HCT116 (cell line): ENCODE measurements around the gene PCDHGC4. TPM values are rescaled to one million over a fixed set of nuclear protein-coding genes. Genes with fewer than 3 reads are reported as not detected.

Experiments used
- ATAC-seq: fragments of 200-7000 bp; cut with Tn5 transposase; 2 replicates; pipeline ENCODE4 v1.9.1; 2020; ENCODE audit warnings: mild to moderate bottlenecking, moderate library complexity
- BruUV-seq: library from RNA; stranded (reverse); fragments of 400-500 nt; replicated peaks from 2 replicates; lab custom pipeline; 2021; lab: Mats Ljungman, UMichigan
- CTCF ChIA-PET: fragments of 300-600 bp; sonication (Branson Sonifier 250); formaldehyde crosslinking; loops from one replicate; lab custom pipeline; 2021; ENCODE audit warnings: antibody characterized with exemption; lab: Charles Lee
- POLR2A ChIA-PET: fragments of 300-600, 350-600 bp; sonication (Branson Sonifier 250); formaldehyde crosslinking; loops from one replicate; lab custom pipeline; 2021; ENCODE audit warnings: antibody characterized with exemption; lab: Charles Lee
- RAD21 ChIA-PET, 2 experiments: fragments of 300-600 bp; sonication (Branson Sonifier 250); formaldehyde crosslinking; loops; one replicate each; lab custom pipeline; 2023; ENCODE audit warnings: low total read pairs in 2 of 2; ENCODE audit not compliant: uncharacterized antibody in 2 of 2, unreplicated experiment in 2 of 2, low non-redundant PET in 1 of 2; lab: Charles Lee
- DNase-seq: peaks from one replicate; pipeline ENCODE4 v3.0.0-alpha.2; 2010; ENCODE audit warnings: low read depth, low spot score
- H2AFZ ChIP-seq: fragments of 200-600 bp; shearing (Covaris generic), sonication (generic); 2 replicates; pipeline ENCODE4 v1.6.1; 2017; ENCODE audit warnings: low read depth, mixed run types, mixed read lengths, antibody characterized with exemption, low read length; ENCODE audit not compliant: poor library complexity, severe bottlenecking
- H3K27ac ChIP-seq: 2 replicates; pipeline ENCODE4 v1.5.1; 2012; ENCODE audit warnings: low read depth, low read length
- H3K27me3 ChIP-seq: fragments of 200-600 bp; sonication (generic); 2 replicates; pipeline ENCODE4 v1.6.1; 2016; ENCODE audit warnings: mixed run types, low read length, mixed read lengths; ENCODE audit not compliant: insufficient read depth
- H3K36me3 ChIP-seq, 2 experiments: fragments of 200-500 bp in 1 of 2; fragments of 200-600 bp in 1 of 2; sonication (Bioruptor generic) in 1 of 2; sonication (generic) in 1 of 2; 2 replicates each; pipeline versions ENCODE4 v1.5.1 to v1.6.1; 2014 to 2016; ENCODE audit warnings: low read length in 2 of 2, inconsistent platforms in 1 of 2, mixed read lengths in 1 of 2, mixed run types in 1 of 2; ENCODE audit not compliant: insufficient read depth in 2 of 2, control insufficient read depth in 1 of 2
- H3K4me1 ChIP-seq, 2 experiments: fragments of 200-600 bp in 1 of 2; sonication (generic) in 1 of 2; 2 replicates each; pipeline versions ENCODE4 v1.5.1 to v1.6.1; 2012 to 2017; ENCODE audit warnings: low read length in 2 of 2, inconsistent platforms in 1 of 2, mild to moderate bottlenecking in 1 of 2, mixed read lengths in 1 of 2, mixed run types in 1 of 2, moderate library complexity in 1 of 2; ENCODE audit not compliant: insufficient read depth in 2 of 2, control insufficient read depth in 1 of 2
- H3K4me2 ChIP-seq: fragments of 200-600 bp; sonication (generic); 2 replicates; pipeline ENCODE4 v1.6.1; 2017; ENCODE audit warnings: mixed run types, low read length, mixed read lengths
- H3K4me3 ChIP-seq, 2 experiments: fragments of 200-600 bp in 1 of 2; sonication (generic) in 1 of 2; replicated peaks in 1 of 2; 2 replicates each; pipeline ENCODE4 v1.5.1; 2011 to 2016; ENCODE audit warnings: low read length in 2 of 2, control low read depth in 1 of 2, low read depth in 1 of 2, mild to moderate bottlenecking in 1 of 2, mixed read lengths in 1 of 2, mixed run types in 1 of 2
- H3K79me2 ChIP-seq: fragments of 200-600 bp; sonication (generic); 2 replicates; pipeline ENCODE4 v1.6.1; 2017; ENCODE audit warnings: mild to moderate bottlenecking, mixed run types, low read length, moderate library complexity, mixed read lengths; ENCODE audit not compliant: insufficient read depth
- H3K9ac ChIP-seq: fragments of 200-600 bp; sonication (generic); 2 replicates; pipeline ENCODE4 v1.6.1; 2016; ENCODE audit warnings: low read length, mixed read lengths
- H3K9me2 ChIP-seq: fragments of 200-600 bp; sonication (generic), shearing (Covaris generic); 2 replicates; pipeline ENCODE4 v1.6.1; 2017; ENCODE audit warnings: mixed run types, mild to moderate bottlenecking, moderate library complexity; ENCODE audit not compliant: insufficient read depth
- H3K9me3 ChIP-seq, 2 experiments: fragments of 200-500 bp in 1 of 2; fragments of 200-600 bp in 1 of 2; sonication (Bioruptor generic) in 1 of 2; sonication (generic) in 1 of 2; 2 replicates each; pipeline ENCODE4 v1.6.1; 2014 to 2017; ENCODE audit warnings: low read length in 2 of 2, mixed read lengths in 2 of 2, inconsistent platforms in 1 of 2, low read depth in 1 of 2, mild to moderate bottlenecking in 1 of 2, mixed run types in 1 of 2, moderate library complexity in 1 of 2; ENCODE audit not compliant: control insufficient read depth in 1 of 2, insufficient read depth in 1 of 2
- H4K20me1 ChIP-seq: fragments of 200-600 bp; sonication (generic), shearing (Covaris generic); 2 replicates; pipeline ENCODE4 v1.6.1; 2017; ENCODE audit warnings: mixed run types, mild to moderate bottlenecking, moderate library complexity; ENCODE audit not compliant: insufficient read depth
- CBX3 ChIP-seq: IDR thresholded peaks from 2 replicates; pipeline ENCODE4 v1.6.1; 2012; ENCODE audit warnings: low read depth
- CEBPB ChIP-seq: IDR thresholded peaks from 2 replicates; pipeline ENCODE4 v1.6.1; 2012; ENCODE audit warnings: low read depth
- ELF1 ChIP-seq: IDR thresholded peaks from 2 replicates; pipeline ENCODE4 v1.6.1; 2012; ENCODE audit warnings: low read depth, borderline replicate concordance
- JUND ChIP-seq: IDR thresholded peaks from 2 replicates; pipeline ENCODE4 v1.6.1; 2012
- POLR2A ChIP-seq: IDR thresholded peaks from 2 replicates; pipeline ENCODE4 v1.7.0; 2011; ENCODE audit warnings: borderline replicate concordance; ENCODE audit not compliant: insufficient read depth, insufficient read length; ENCODE audit errors: extremely low read depth
- POLR2AphosphoS5 ChIP-seq: IDR thresholded peaks from 2 replicates; pipeline ENCODE4 v1.6.1; 2011; ENCODE audit warnings: mild to moderate bottlenecking, low read depth, low read length, moderate library complexity
- RAD21 ChIP-seq: IDR thresholded peaks from 2 replicates; pipeline ENCODE4 v1.6.1; 2012; ENCODE audit warnings: low read depth, mild to moderate bottlenecking
- SIN3A ChIP-seq: IDR thresholded peaks from 2 replicates; pipeline ENCODE4 v1.6.1; 2012; ENCODE audit warnings: low read depth
- SP1 ChIP-seq: IDR thresholded peaks from 2 replicates; pipeline ENCODE4 v1.6.1; 2012; ENCODE audit warnings: low read depth
- SRF ChIP-seq: IDR thresholded peaks from 2 replicates; pipeline ENCODE4 v1.6.1; 2012; ENCODE audit warnings: low read depth
- TCF7L2 ChIP-seq: IDR thresholded peaks from 2 replicates; pipeline ENCODE4 v1.7.0; 2011; ENCODE audit warnings: borderline replicate concordance, inconsistent platforms; ENCODE audit not compliant: insufficient read depth, insufficient read length; ENCODE audit errors: extremely low read depth
- YY1 ChIP-seq: IDR thresholded peaks from 2 replicates; pipeline ENCODE4 v1.6.1; 2011; ENCODE audit warnings: low read length, low read depth, moderate library complexity, mild to moderate bottlenecking; ENCODE audit not compliant: insufficient replicate concordance; ENCODE audit errors: extremely low read depth
- ZFX ChIP-seq: fragments of 450-650 bp; IDR thresholded peaks from 2 replicates; pipeline ENCODE4 v1.6.1; 2017
- ZNF274 ChIP-seq: fragments of 200-500 bp; sonication (Bioruptor generic); IDR thresholded peaks from 2 replicates; pipeline ENCODE4 v1.6.1; 2014; ENCODE audit warnings: mild to moderate bottlenecking, low read depth, low read length, inconsistent platforms
- intact Hi-C: fragments of 100-400 bp; cut with micrococcal nuclease; formaldehyde crosslinking; loops from 2 replicates; pipeline ENCODE4 v1.10.0; 2022
- total RNA-seq: library from RNA; stranded (reverse); gene quantifications from one replicate; pipeline ENCODE4 v1.2.1, GENCODE V29; 2021; ENCODE audit not compliant: unreplicated experiment
- TF ChIP-seq, protein P1 (sequence below): IDR thresholded peaks from 2 replicates; pipeline ENCODE4 v1.6.1; 2011; ENCODE audit warnings: mild to moderate bottlenecking, low read length, moderate library complexity; ENCODE audit not compliant: insufficient replicate concordance; ENCODE audit errors: extremely low read depth
- TF ChIP-seq, protein P2 (sequence below): IDR thresholded peaks from 2 replicates; pipeline ENCODE4 v1.6.1; 2012; ENCODE audit warnings: low read depth
- TF ChIP-seq, protein P3 (sequence below): IDR thresholded peaks from 2 replicates; pipeline ENCODE4 v1.6.1; 2012

Gene PCDHGC4
- total RNA-seq, 1 experiment from 2014 or later, result 0.05 TPM

GRCh38 chr5:141524604-141525597 lies 40.1 kb downstream of the PCDHGC4 start:
- peak overlapping the region; percentile 12; the same call in 1 of the 2 replicates for H3K9ac ChIP-seq
- H3K4me2 ChIP-seq, result peak overlapping the region; percentile 43
- intact Hi-C loops, result loop anchor here (1.0 to 2.0 kb wide), 3 partner anchors 32 to 204 kb away; partner anchors contain the start of genes PCDHGA10 and TAF7
- no peaks in the 10 kb centered on the region for H4K20me1 ChIP-seq
- RAD21 ChIA-PET, result interaction anchor here in 1 of 2 experiments (4.0 kb wide), 1 partner anchor 112 kb away, joined by 17 read pairs; the partner anchor contains the start of gene PCDHGA10
- H2AFZ ChIP-seq, result no peak overlapping the region
- H3K27me3 ChIP-seq, result no peaks in the 10 kb centered on the region
- H3K4me3 ChIP-seq, result no peak overlapping the region
- CTCF ChIA-PET, result interaction anchor here (0.8 to 3.0 kb wide), 10 partner anchors 9 to 302 kb away, joined by 3 to 37 read pairs (median 4); partner anchors contain the start of genes DIAPH1, PCDHB14, PCDHGA10 and PCDHGA11
- POLR2A ChIA-PET, result interaction anchor here (0.8 kb wide), 1 partner anchor 112 kb away, joined by 3 read pairs; the partner anchor contains the start of gene PCDHGA10
- ATAC-seq, result peak; percentile 74
- BruUV-seq, result no TSS peak
- H3K27ac ChIP-seq, result no peak overlapping the region
- peaks cover 11% of the 10 kb centered on the region; the same call in 1 of the 2 replicates for H3K79me2 ChIP-seq
- no peaks in the 10 kb centered on the region for H3K9me3 ChIP-seq
- H3K36me3 ChIP-seq, result peaks cover 6 to 54% of the 10 kb centered on the region in 2 experiments; a peak in 3 of 4 replicates
- peaks cover 35 to 53% of the 10 kb centered on the region in 2 experiments for H3K4me1 ChIP-seq
- no peaks in the 10 kb centered on the region for H3K9me2 ChIP-seq
- DNase-seq, result peak; percentile 88
- TF ChIP-seq SP1 (no peak; the same call in 1 of the 2 replicates), JUND (no peak), TCF7L2 (no peak), ZFX (no peak), CEBPB (no peak), ELF1 (no peak), SRF (no peak), POLR2A (no peak), CBX3 (peak; percentile 81), YY1 (peak; percentile 40), ZNF274 (no peak), POLR2AphosphoS5 (peak; percentile 23; the same call in 1 of the 2 replicates), SIN3A (no peak), RAD21 (peak; percentile 98)
- TF ChIP-seq, protein P1, sequence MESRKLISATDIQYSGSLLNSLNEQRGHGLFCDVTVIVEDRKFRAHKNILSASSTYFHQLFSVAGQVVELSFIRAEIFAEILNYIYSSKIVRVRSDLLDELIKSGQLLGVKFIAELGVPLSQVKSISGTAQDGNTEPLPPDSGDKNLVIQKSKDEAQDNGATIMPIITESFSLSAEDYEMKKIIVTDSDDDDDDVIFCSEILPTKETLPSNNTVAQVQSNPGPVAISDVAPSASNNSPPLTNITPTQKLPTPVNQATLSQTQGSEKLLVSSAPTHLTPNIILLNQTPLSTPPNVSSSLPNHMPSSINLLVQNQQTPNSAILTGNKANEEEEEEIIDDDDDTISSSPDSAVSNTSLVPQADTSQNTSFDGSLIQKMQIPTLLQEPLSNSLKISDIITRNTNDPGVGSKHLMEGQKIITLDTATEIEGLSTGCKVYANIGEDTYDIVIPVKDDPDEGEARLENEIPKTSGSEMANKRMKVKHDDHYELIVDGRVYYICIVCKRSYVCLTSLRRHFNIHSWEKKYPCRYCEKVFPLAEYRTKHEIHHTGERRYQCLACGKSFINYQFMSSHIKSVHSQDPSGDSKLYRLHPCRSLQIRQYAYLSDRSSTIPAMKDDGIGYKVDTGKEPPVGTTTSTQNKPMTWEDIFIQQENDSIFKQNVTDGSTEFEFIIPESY, result no peak
- TF ChIP-seq, protein P2, sequence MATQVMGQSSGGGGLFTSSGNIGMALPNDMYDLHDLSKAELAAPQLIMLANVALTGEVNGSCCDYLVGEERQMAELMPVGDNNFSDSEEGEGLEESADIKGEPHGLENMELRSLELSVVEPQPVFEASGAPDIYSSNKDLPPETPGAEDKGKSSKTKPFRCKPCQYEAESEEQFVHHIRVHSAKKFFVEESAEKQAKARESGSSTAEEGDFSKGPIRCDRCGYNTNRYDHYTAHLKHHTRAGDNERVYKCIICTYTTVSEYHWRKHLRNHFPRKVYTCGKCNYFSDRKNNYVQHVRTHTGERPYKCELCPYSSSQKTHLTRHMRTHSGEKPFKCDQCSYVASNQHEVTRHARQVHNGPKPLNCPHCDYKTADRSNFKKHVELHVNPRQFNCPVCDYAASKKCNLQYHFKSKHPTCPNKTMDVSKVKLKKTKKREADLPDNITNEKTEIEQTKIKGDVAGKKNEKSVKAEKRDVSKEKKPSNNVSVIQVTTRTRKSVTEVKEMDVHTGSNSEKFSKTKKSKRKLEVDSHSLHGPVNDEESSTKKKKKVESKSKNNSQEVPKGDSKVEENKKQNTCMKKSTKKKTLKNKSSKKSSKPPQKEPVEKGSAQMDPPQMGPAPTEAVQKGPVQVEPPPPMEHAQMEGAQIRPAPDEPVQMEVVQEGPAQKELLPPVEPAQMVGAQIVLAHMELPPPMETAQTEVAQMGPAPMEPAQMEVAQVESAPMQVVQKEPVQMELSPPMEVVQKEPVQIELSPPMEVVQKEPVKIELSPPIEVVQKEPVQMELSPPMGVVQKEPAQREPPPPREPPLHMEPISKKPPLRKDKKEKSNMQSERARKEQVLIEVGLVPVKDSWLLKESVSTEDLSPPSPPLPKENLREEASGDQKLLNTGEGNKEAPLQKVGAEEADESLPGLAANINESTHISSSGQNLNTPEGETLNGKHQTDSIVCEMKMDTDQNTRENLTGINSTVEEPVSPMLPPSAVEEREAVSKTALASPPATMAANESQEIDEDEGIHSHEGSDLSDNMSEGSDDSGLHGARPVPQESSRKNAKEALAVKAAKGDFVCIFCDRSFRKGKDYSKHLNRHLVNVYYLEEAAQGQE, result no peak
- TF ChIP-seq, protein P3, sequence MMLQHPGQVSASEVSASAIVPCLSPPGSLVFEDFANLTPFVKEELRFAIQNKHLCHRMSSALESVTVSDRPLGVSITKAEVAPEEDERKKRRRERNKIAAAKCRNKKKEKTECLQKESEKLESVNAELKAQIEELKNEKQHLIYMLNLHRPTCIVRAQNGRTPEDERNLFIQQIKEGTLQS, result no peak
